DMS 273 (cell line): ENCODE measurements around the gene CKAP4.

Source experiments
- DNase-seq: peaks from one replicate; lab custom pipeline; 2025; ENCODE audit not compliant: unreplicated experiment; lab: John Stamatoyannopoulos, UW

Gene CKAP4

DNA sequence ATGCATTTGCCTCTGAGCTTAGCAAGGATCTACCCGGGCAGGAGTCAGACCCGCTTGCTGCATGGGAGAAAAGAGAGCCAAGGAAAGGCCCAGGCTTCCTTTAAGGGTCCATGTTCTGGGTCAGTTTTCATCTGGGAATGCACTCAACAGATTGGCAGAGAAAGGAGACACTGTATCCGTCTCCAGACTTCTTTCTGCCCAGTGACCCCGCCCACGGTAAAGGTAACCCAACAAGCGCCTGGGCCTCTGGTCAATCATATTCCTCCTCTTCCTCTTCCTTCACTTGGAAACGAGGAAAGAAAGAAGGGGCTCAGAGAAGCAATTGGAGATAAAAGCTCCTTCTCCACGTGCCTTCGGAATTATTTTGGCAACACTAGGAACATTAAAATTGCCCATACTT lies 27.6 kb upstream of the CKAP4 start:
- DNase-seq = no peak

DNA sequence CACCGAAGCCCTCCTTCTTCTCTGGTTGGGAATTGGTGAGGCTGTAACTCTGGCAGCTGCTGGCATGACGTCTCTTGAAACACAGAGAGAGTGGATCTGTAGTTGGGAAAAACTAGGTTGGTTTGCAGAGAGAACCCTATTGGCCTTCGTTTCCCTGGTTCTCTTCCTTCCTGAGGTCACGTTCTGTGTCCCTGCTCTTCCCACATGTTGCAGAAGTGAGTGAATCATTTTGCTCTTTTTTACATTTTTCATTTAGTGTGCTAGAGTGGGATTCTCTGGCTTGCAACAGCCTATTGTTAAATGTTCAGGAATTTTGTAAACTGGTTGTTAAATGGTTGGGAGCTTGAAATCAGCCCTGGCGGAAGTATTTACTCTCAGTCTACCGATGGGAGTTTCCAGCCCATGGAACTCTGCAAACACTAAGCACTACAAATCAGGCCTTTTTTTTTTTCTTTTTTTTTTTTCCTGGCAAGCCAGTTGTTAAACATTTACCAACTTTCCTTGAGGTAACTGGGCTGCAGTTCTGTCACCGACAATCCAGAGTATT lies 26.8 kb upstream of the CKAP4 start:
- DNase-seq = no peak

DNA sequence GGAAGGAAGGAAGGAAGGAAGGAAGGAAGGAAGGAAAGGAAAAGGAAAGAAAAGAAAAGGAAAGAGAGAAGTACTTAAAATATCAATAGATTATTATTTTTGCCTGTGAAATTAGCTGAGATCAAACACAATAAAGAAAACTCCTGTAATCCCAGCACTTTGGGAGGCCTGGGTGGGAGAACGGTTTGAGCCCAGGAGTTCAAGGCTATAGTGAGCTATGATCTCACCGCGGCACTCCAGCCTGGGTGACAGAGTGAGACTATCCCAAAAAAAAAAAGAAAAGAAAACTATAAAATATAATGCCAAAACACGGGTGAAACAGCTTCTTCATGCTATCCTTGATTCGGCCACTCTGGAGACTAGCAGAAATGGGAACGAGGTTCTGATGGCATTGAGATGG lies 26.2 kb upstream of the CKAP4 start:
- no peak for DNase-seq

DNA sequence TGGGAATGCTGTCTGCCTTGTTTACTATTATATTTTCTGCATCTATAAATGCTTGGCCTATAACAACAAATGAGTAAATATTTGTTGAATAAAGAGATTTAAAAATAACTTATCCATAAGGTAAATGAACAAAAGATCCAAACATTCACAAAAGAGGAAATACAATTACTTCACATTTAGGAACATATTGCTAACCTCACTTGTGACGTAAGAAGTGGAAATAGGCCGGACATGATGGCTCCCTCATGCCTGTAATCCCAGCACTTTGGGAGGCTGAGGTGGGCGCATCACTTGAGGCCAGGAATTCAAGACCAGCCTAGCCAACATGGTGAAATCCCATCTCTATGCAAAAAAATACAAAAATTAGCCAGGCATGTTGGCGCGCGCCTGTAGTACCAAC lies 25.7 kb upstream of the CKAP4 start:
- DNase-seq = no peak

DNA sequence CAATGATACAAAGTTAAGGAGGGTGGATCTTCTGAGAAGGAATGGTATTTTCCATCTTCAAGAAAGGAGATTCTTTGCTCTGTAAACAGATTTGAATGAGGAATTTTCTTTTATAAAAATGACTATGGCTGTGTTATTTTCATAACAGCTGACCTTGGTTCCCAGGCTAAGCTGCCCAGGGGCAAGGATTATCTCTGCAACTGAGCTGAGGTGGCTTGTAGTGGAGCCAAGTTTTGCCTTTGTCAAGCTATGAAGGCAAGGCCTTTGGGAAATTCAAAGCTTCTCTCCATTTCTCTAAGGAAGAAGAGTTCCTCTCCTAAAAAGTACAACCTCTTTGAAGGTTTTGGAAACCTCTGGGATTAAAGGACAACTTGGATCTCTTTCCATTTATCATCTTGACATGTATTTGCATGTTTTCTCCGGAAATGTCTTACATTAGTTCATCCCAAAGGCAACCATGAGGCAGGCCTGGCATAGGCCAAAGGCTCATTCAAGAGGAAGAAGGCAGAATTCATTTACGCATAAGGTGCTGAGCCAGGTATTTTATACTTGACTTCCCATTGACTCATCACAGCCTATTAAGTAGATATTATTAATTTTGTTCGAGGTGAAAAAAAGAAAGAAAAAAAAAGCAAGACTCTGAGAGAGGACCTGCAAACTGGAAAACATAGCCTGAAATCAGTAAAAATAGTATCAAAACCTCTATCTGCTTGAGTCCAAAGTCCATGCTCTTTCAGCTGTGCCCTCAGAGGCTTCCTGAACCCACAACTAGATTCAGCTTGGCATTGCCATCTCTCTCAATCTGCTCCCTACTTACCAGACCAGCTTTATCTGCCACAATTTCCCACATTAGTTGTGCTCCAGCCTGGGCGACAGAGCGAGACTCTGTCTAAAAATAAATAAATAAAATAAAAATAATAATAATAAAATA lies 24.0 kb upstream of the CKAP4 start:
- no peak for DNase-seq

DNA sequence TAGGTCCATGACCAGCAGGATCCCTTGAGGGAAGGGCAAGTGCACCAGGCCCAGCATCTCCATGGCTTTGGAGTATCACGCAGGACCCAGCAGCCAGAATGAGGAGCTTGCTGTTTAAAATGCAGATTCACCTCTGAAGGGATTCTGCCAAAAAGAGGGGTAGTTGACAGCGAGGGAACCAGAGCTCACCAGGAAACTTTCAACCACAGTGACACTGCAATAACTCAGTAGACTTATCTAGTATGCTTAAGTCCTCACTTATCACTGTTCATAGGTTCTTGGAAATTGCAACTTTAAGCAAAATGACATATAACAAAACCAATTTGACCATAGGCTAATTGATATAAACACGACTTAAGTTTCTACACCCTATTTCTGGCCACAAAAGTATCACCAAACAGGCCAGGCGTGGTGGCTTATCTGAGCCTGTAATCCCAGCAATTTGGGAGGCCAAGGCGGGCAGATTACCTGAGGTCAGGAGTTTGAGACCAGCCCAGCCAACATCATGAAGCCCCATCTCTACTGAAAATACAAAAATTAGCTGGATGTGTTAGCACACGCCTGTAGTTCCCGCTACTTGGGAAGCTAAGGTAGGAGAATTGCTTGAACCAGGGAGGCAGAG lies 21.4 kb upstream of the CKAP4 start:
- no peak for DNase-seq

DNA sequence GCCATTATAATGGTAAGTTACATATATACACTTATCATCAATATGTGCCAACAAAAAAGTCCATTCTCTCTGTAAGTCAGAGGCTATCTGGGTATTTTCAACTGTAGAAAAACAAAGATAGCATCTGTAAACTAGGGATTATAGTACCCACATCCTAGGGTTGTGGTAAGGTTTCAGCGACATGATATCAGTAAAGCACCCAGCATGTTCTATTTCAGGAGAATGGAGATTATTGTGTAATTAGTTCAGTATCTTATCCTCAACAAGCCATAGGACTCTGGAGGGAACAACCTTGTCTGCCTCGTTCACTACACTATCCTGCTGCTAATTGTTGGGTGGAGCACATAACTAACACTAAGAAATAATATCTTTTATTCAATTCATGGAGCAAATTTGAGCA lies 19.7 kb upstream of the CKAP4 start:
- no peak for DNase-seq

DNA sequence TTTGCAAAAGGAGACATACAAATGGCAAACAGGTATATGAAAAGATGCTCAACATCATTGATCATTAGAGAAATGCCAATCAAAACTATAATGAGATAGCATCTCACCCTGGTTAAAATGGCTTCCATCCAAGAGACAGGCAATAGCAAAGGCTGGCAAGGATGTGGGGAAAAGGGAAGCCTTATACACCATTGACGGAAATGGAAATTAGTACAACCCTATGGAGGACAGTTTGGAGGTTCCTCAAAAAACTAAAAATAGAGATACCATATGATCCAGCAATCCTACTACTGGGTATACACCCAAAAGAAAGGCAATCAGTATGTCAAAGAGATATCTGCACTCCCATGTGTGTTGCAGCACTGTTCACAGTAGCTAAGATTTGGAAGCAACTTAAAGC lies 17.3 kb upstream of the CKAP4 start:
- DNase-seq = no peak

DNA sequence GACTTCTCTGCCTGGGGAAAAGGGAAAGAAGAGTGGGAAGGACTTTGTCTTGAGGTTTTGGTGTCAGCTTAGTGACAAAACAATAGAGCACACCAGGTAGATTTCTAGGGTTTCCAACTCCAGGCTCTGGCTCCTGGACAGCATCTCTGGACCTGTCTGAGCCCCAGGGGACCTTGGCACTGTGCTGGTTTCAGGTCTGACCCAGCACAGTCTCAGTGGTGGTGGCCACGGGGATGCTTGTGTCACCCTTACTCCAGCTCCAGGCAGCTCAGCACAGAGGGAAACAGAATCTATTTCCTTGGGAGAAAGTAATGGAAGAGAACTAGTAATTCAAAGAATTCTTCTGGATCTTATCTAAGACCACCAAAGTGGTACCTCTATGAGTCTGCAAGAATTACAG lies 11.1 kb upstream of the CKAP4 start:
- DNase-seq = no peak

DNA sequence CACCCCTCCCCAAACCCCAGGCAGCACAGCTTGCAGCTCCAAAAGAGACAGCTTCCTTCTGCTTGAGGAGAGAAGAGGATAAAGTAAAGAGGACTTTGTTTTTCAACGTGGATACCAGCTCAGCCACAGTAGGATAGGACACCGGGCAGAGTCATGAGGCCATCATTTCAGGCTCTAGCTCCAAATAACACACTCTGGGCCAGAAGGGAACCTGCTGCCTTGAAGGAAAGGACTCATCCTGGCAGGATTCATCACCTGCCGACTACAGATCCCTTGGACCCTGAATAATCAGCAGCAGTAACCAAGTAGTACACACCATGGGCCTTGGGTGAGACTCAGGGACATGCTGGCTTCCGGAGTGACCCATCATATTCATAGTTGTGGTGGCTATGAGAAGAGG lies 10.4 kb upstream of the CKAP4 start:
- DNase-seq = no peak

DNA sequence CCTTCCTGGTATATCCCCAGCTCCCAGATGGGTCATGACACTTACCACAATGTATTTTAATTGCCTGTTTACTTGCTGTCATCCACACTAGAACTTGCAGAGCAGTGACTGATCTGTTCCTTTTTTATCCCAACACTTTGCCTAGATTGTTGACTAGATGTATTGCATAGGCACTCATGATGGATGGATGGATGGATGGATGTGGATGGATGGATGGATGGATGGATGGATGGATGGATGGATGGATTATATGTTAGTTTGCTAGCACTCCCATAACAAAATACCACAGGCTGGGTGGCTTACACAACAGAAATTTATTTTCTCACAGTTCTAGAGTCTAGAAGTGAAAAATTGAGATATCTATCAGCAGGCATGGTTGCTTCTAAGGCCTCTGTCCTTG lies 8.7 kb upstream of the CKAP4 start:
- no peak for DNase-seq

DNA sequence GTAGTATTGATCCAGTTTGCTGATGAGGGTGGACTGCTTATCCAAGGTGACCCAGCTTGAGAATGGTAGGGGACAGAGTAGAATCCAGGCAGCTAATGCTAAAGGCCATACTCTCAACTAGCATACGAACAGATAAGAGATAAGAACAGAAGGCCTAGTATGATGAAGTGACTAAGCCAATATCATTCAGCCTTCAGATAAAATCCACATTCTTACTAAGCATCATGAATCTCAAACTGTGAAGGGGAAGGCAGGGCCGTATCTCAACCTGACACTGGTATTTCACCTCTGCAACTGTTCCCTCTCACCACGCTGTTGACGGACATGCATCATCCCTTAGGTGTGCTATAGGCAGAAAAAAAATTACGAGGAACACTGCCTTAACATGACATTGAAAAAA lies 8.1 kb upstream of the CKAP4 start:
- no peak for DNase-seq

DNA sequence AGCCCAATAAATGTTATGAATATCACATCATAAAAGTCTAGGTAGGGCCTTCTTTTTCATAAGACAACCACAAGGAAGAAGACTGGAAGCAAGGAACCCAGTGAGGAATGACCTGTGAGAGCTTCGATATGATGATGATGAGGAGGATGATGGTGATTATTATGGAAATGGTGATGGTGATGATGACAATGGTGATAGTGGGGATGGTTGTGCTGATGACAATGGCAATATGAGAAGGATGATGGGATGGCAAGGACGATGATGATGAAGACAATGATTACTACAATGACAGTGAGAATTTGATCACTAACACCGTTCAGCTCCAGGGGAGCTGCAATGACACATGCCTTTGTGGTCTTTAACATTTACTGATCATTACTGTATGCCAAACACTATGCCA lies 7.7 kb upstream of the CKAP4 start:
- no peak for DNase-seq

DNA sequence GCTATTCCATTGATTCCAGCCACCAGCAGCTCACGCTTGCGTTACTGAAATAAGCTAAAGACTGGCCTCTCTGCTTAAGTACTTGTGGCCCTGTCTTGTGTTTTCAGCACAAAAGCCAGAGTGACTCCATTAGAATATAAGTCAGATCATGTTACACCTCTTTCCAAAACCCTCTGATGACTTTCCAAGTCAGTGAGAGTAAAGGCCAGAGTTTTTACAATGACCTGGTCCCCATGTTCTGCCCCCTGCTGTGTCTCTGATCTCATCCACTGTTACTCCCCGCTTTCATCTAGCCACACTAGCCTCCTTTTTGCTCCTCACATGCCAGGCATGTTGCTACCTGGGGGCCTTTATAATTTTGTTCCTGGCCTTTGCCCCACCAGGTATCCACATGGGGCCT lies 6.9 kb upstream of the CKAP4 start:
- DNase-seq = peak; percentile 45

DNA sequence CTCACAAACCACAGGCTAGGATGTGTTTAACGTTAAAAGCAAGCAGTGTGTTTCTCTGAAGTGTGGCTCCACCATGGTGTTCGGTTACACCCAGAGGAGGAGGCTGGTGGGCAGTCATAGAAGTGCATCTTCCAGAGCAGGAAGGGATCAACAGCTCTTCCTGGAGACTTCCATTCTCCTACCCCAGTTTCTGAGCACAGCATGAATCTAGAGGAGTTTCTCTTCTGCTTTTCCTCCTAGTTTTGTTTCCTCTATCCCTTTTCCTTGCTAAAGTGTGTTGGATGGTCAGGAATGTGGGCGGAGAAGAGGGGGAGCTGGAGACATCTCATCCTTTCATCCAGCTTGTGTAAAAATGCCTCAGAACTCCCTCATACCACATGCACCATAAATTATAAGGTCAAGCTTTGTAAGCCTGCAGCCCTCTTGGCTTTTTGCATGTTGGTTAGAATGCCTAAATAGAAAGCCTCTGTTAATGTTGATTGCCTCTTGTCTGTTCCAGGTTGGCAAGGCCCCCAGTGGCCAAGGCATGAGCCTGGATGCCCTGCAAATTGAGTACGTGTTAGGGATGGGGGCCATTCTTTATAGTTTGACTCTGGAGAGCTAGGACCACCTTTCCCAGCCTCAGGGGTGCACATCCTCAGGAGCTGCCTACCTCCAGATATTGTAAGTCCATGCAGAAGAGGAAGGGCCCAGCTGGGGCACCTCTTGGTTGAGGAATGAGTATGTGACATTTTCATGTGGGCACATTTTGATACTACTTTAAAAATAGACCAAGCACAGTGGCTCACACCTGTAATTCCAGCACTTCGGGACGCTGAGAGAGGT lies 4.0 kb upstream of the CKAP4 start:
- DNase-seq = peak; percentile 72

DNA sequence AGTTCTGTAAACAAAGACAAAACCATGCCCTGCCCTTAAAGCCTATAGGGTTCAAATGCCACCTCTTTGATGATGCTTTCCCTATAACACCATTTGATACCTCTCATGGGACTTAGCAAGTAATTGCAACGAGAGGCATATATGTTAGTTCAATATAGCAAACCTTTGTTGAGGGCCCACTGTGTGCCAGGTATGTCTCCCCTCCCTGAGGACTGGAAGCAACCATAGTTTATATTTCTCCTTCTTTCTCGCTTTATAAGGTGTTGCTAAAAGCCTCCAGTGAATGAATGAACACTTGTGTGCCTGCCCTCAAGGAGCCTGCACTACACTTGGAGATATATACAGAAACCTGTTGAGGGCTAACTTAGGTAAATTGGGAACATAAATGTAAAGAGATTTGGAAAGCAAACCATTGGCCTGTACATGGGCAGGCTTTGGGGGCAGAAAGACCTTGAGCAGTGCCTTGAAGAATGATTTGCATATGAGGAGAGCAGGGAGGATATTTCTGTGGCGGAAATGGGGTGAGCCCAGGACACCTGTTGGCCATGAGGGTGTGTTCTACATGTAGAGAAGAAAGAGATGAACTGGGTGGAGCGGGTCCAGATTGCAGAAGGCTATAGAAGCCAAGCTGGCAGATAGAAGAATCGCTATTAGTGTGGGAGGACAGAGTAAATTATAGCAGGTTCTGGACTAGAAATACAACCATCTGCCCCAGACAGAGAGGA lies 1.8 kb upstream of the CKAP4 start:
- DNase-seq = peak; percentile 74

DNA sequence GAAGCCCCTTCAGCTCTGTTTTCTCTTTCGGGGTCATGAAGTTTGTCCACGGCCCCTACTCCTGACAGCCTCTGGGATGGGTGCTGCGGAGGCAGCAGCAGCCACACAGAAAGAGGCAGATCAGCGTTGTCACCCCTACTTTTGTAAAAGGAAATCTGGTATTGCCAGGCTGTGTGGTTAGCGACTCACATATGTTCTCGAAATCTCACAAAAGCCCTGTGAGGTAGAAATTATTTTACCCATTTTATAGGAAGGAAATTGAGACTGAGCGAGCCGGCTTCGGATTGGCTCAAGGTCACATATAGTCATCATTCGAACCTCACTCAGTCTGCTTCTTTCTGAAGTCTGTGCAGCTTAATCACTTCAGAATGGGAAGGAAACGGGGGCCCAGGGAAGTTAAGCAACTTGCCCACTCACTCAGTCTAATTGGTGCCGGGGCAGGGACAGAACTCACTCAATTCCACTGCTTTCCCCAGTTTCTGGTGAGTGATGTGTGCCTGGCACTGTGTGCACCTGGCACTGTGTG lies 1.1 kb upstream of the CKAP4 start:
- no peak for DNase-seq

DNA sequence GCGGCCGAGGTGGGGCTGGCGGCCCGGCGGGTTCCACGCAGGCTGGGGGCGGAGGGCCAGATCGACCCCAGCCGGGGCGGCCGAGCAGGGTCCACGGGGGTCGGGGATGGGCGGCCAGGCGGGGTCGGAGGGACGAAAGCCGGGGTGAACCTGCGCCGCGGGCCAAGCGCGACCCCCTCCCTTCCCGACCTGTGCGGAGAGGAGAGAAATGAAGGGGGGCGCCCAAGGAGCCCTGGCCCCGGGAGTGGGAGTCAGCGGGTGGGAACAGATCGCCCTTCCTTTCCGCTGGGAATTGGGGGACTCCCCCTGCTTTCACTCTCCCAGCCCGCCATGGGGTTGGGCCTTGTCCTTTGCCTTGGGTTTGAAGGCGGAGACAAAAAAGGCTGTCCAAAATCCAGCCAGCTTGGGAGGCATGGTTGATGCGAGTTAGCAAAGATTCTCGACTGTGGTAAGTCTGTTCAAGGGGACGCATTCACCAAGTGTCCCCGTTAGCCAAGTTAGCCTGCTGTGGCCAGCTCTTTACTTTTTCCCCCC lies 559 bp upstream of the CKAP4 start:
- peak; percentile 68 for DNase-seq

DNA sequence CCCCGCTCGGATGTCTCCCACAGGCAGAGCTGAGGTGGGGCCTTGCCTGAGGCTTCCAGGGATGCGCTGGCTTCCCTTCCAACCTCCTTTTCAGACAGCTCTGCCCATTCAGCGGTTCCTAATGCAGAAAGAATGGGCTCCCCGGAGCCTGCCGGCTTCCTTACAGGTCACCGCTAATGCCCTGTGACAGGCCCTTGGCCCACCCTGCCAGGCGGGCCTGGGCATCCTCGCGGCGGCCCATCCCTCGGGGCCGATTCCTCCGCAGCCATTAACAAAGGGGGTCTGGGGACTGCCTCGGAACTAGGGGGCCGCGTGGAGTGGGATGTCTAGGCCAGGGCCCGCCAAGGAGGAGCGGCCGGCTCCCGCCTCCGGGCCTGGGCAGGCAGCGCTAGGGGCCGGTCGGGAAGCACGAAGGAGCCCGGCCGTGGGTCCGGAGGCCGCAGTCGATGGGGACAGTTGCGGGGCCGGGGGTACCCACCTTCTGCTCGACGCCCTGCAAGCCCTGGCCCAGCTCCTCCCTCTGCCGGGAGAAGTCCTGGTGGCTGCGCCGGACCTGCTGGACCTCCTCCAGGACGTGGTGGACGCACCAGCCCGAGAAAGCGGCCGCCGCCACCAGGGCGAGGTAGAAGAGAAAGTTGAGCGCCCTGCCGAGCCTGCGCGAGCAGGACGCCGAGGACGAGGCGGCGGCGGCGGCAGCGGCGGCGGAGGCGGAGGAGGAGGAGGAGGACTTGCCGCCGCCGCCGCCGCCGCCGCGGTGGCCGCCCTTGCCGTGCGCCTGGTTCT lies 738 bp downstream of the CKAP4 start:
- peak; percentile 57 for DNase-seq

DNA sequence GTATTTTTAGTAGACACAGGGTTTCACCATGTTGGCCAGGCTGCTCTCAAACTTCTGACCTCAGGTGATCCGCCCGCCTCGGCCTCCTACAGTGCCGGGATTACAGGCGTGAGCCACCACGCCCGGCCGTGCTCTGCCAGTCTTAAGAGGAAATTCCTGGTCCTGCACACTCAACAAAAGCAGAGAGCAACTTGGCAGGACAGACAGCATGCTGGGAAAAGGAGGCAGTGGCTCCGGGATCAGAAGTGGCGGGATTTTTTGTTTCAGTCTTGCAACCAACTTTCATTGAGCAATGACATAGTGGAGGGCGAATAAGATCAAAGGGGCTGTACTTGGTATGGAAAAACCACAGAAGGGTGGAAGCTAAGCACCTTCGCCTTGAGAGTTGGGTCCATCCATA lies 2.1 kb downstream of the CKAP4 start:
- DNase-seq = no peak
